ENCODE data around the gene MT1B. TPM values are rescaled to one million over a fixed set of nuclear protein-coding genes. Genes with fewer than 3 reads are reported as not detected.

The MT1B gene
- total RNA-seq, 2 donors from 2014 or later = not detected

DNA sequence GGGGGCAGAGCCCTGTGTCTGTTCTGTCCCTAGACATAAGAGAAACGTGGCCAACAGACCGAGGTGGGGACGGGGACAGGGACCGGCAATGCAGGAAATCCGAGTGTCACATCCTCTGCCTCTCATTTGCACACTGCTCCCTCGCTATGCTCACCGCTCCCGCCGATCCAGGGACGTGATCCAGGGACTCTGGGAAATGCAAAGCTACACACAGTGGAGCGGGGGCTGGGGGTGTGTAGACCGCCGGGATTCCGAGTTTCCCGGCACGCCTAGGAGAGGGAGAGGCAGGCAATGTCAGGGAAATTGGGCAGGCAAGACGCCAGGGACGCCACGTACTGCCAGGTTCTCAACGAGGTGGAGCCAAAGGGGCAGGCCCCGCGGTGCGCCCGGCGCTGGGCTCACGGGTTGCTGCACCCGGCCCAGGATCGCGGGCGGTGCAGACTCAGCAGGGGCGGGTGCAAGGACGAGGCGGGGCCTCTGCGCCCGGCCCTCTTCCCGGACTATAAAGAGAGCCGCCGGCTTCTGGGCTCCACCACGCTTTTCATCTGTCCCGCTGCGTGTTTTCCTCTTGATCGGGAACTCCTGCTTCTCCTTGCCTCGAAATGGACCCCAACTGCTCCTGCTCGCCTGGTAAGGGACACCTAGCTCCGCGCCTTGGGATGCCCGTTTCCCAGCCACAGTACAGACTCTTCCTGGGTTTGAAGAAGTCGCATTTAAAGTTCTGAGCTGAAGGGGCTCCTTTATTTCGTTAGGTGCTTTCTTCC lies 30.4 kb downstream of the MT1B start, which contains the start of gene MT1X:
MT1X (plus strand) TSS at position 532 of the 764 bp plus-strand sequence; CDS start at position 603, 71 bp downstream.
- TF ChIP-seq, protein P1, sequence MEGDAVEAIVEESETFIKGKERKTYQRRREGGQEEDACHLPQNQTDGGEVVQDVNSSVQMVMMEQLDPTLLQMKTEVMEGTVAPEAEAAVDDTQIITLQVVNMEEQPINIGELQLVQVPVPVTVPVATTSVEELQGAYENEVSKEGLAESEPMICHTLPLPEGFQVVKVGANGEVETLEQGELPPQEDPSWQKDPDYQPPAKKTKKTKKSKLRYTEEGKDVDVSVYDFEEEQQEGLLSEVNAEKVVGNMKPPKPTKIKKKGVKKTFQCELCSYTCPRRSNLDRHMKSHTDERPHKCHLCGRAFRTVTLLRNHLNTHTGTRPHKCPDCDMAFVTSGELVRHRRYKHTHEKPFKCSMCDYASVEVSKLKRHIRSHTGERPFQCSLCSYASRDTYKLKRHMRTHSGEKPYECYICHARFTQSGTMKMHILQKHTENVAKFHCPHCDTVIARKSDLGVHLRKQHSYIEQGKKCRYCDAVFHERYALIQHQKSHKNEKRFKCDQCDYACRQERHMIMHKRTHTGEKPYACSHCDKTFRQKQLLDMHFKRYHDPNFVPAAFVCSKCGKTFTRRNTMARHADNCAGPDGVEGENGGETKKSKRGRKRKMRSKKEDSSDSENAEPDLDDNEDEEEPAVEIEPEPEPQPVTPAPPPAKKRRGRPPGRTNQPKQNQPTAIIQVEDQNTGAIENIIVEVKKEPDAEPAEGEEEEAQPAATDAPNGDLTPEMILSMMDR (conservative IDR thresholded peaks at IDR 0.05) = no peak
- H3K27me3 ChIP-seq (ENCODE audit: control insufficient read depth, insufficient read depth, low read length, poor library complexity, severe bottlenecking) = peaks cover 61% of the 10 kb centered on the region
- Mint-ChIP-seq H3K36me3 (ENCODE audit: low read depth) (no peaks in the 10 kb centered on the region), H3K27ac (no peak within 1 kb of the TSS), H3K4me1 (peaks cover 4% of the 10 kb centered on the region), H3K9me3 (peaks cover 8% of the 10 kb centered on the region), H3K27me3 (ENCODE audit: insufficient read depth) (peaks cover 38% of the 10 kb centered on the region), H3K4me3 (peak within 1 kb of the TSS; percentile 71)
- peak; percentile 92 for DNase-seq
- WGBS, 2 experiments (ENCODE audit: insufficient coverage in 1 of 2, insufficient read length in 1 of 2) = 1 to 3% methylated on average over 28 to 49 of the region's 49 CpGs
- no peaks in the 10 kb centered on the region for H3K36me3 ChIP-seq (ENCODE audit: control insufficient read depth, insufficient read depth, low read length)
- H3K27ac ChIP-seq (ENCODE audit: low read depth, low read length) = no peak within 1 kb of the TSS
- H3K9me3 ChIP-seq (ENCODE audit: control insufficient read depth, low read length) = no peaks in the 10 kb centered on the region
- peak within 1 kb of the TSS; percentile 82 for H3K4me3 ChIP-seq (ENCODE audit: low read length)
- peak within 1 kb of the TSS; percentile 42 for H3K9ac ChIP-seq (ENCODE audit: extremely low read depth, low read length, poor library complexity, severe bottlenecking)
- H3K4me1 ChIP-seq (ENCODE audit: control insufficient read depth, insufficient read depth, low read length) = no peaks in the 10 kb centered on the region

DNA sequence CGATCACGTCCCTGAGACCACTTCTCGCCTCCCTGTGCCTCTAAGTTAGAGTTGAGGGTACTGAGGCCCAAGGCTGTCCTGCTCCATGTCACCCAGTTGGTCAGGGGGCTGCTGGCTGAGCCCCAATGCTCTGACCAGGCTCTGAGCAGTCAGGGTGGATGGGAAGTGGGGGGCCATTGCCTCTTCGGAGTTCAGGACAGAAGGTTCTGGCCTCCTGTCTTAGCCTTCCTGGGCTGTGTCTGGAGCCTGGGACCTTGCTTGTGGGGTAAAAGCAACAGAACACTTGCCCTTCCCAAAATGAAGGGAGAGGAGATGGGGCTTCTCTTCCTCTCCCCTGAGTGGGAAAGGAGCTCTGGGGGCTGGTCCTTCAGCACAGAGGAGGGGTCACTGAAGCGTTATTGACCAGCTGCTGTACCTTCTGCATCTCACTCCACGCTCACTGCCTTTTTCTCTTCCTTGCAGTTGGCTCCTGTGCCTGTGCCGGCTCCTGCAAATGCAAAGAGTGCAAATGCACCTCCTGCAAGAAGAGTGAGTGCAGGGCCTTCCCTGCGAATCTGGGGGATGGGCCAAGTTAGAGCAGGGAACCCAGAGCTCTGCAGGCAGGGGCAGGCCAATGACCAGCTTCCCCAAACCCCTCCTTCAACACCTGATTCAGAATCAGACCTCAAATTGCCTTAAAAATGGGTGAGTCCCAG lies 31.2 kb downstream of the MT1B start:
- Mint-ChIP-seq H3K36me3 (ENCODE audit: low read depth) (no peaks in the 10 kb centered on the region), H3K9me3 (peaks cover 12% of the 10 kb centered on the region), H3K4me3 (peak overlapping the region; percentile 71), H3K4me1 (peaks cover 4% of the 10 kb centered on the region), H3K27me3 (ENCODE audit: insufficient read depth) (peaks cover 34% of the 10 kb centered on the region), H3K27ac (no peak overlapping the region)
- Histone ChIP-seq H3K27me3 (ENCODE audit: control insufficient read depth, insufficient read depth, low read length, poor library complexity, severe bottlenecking) (peaks cover 54% of the 10 kb centered on the region), H3K9ac (ENCODE audit: extremely low read depth, low read length, poor library complexity, severe bottlenecking) (peak overlapping the region; percentile 42), H3K36me3 (ENCODE audit: control insufficient read depth, insufficient read depth, low read length) (no peaks in the 10 kb centered on the region), H3K9me3 (ENCODE audit: control insufficient read depth, low read length) (no peaks in the 10 kb centered on the region), H3K27ac (ENCODE audit: low read depth, low read length) (no peak overlapping the region), H3K4me1 (ENCODE audit: control insufficient read depth, insufficient read depth, low read length) (no peaks in the 10 kb centered on the region), H3K4me3 (ENCODE audit: low read length) (peak overlapping the region; percentile 82)
- TF ChIP-seq, protein P1 (conservative IDR thresholded peaks at IDR 0.05) = no peak
- DNase-seq = peak; percentile 65
- WGBS, 2 experiments (ENCODE audit: insufficient coverage in 1 of 2, insufficient read length in 1 of 2) = 36 to 80% methylated on average over 2 to 8 of the region's 8 CpGs

DNA sequence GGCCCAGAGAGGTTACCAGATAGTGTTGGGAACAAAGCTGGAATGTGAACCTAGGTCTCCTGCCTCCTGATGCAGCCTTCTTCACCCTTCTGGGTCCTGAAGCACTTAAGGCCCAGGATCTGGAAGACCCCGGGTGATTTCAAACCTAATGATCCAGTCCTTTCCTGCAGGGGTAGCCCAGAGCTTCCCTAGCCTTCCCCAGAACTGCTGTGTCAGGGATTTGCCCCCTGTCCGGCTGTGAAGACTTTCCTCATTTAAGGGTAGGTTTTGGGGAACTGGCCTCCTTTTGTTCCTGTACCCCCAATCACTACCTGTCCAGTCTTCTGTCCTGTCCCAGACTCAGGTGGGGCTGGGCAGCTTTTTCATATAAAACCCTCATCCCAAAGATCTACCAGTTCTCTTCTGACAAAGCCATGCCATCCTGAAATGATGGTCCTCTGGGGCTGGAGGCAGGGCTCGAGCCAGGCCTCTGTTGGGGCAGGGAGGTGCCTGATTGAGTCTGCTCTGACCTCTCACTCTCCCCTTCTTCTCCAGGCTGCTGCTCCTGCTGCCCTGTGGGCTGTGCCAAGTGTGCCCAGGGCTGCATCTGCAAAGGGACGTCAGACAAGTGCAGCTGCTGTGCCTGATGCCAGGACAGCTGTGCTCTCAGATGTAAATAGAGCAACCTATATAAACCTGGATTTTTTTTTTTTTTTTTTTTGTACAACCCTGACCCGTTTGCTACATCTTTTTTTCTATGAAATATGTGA lies 31.9 kb downstream of the MT1B start:
- Histone ChIP-seq H3K9me3 (ENCODE audit: control insufficient read depth, low read length) (no peaks in the 10 kb centered on the region), H3K9ac (ENCODE audit: extremely low read depth, low read length, poor library complexity, severe bottlenecking) (no peak overlapping the region), H3K36me3 (ENCODE audit: control insufficient read depth, insufficient read depth, low read length) (no peaks in the 10 kb centered on the region), H3K4me3 (ENCODE audit: low read length) (no peak overlapping the region), H3K27ac (ENCODE audit: low read depth, low read length) (no peak overlapping the region), H3K4me1 (ENCODE audit: control insufficient read depth, insufficient read depth, low read length) (no peaks in the 10 kb centered on the region), H3K27me3 (ENCODE audit: control insufficient read depth, insufficient read depth, low read length, poor library complexity, severe bottlenecking) (peaks cover 50% of the 10 kb centered on the region)
- peak; percentile 51 for DNase-seq
- Mint-ChIP-seq H3K4me1 (peaks cover 4% of the 10 kb centered on the region), H3K9me3 (peaks cover 12% of the 10 kb centered on the region), H3K27me3 (ENCODE audit: insufficient read depth) (peaks cover 33% of the 10 kb centered on the region), H3K4me3 (no peak overlapping the region), H3K27ac (no peak overlapping the region), H3K36me3 (ENCODE audit: low read depth) (no peaks in the 10 kb centered on the region)
- TF ChIP-seq, protein P1 (conservative IDR thresholded peaks at IDR 0.05) = peak; percentile 16
- WGBS, 2 experiments (ENCODE audit: insufficient coverage in 1 of 2, insufficient read length in 1 of 2) = 80 to 84% methylated on average over 3 to 5 of the region's 5 CpGs

Data from endodermal cell (in vitro differentiated cells).